ENCODE data around the gene DGKB.
"Not testable (repeated sequence)": the region's sequence is repeated elsewhere in the genome, so short reads cannot be mapped to it uniquely, and the experiment has no call there.

Gene DGKB

GRCh38 chr7:14374336-14374735, 528.2 kb downstream of the DGKB start:
- DNase-seq: no peak

- no peak for DNase-seq
Observed at GRCh38 chr7:14368285-14368684, 534.3 kb downstream of the DGKB start.

GRCh38 chr7:14351167-14351566, 551.4 kb downstream of the DGKB start:
- no peak for DNase-seq

GRCh38 chr7:14341200-14341775, 561.3 kb downstream of the DGKB start:
- DNase-seq: no peak

GRCh38 chr7:14340393-14341074, 562.0 kb downstream of the DGKB start:
- DNase-seq: no peak

GRCh38 chr7:14339861-14340260, 562.7 kb downstream of the DGKB start:
- DNase-seq: no peak

GRCh38 chr7:14336256-14336655, 566.3 kb downstream of the DGKB start:
- DNase-seq: no peak

- no peak for DNase-seq
Observed at GRCh38 chr7:14332155-14332554, 570.4 kb downstream of the DGKB start.

GRCh38 chr7:14324767-14325166, 577.8 kb downstream of the DGKB start:
- no peak for DNase-seq

- DNase-seq: no peak
Observed at GRCh38 chr7:14322724-14323123, 579.8 kb downstream of the DGKB start.

- no peak for DNase-seq
Observed at GRCh38 chr7:14321947-14322346, 580.6 kb downstream of the DGKB start.

- DNase-seq: no peak
Observed at GRCh38 chr7:14309432-14309831, 593.1 kb downstream of the DGKB start.

GRCh38 chr7:14305233-14305866, 597.2 kb downstream of the DGKB start:
- no peak for DNase-seq

- DNase-seq: no peak
Observed at GRCh38 chr7:14303536-14303935, 599.0 kb downstream of the DGKB start.

- no peak for DNase-seq
Observed at GRCh38 chr7:14294637-14295036, 607.9 kb downstream of the DGKB start.

GRCh38 chr7:14293434-14293833, 609.1 kb downstream of the DGKB start:
- no peak for DNase-seq

- no peak for DNase-seq
Observed at GRCh38 chr7:14292737-14293136, 609.8 kb downstream of the DGKB start.

- DNase-seq: no peak
Observed at GRCh38 chr7:14289957-14290356, 612.6 kb downstream of the DGKB start.

- no peak for DNase-seq
Observed at GRCh38 chr7:14288701-14289100, 613.9 kb downstream of the DGKB start.

GRCh38 chr7:14287398-14287797, 615.2 kb downstream of the DGKB start:
- DNase-seq: no peak

GRCh38 chr7:14286036-14286435, 616.5 kb downstream of the DGKB start:
- no peak for DNase-seq

- not testable (repeated sequence) for DNase-seq
Observed at GRCh38 chr7:14279065-14279871, 623.3 kb downstream of the DGKB start.

- no peak for DNase-seq
Observed at GRCh38 chr7:14275356-14275755, 627.2 kb downstream of the DGKB start.

- DNase-seq: no peak
Observed at GRCh38 chr7:14271441-14271840, 631.1 kb downstream of the DGKB start.

Data from CD4-positive, alpha-beta T cell treated with Interleukin-12 subunit alpha and Interleukin-12 subunit beta, for 1 hour (primary cell).